GM20000 (cell line): ENCODE measurements around the gene TMEM273.

Source experiments
- DNase-seq: peaks from one replicate; pipeline ENCODE4 v3.0.0; 2012; ENCODE audit warnings: low spot score
- TF ChIP-seq, protein P1 (sequence below): IDR thresholded peaks from 2 replicates; pipeline ENCODE4 v1.5.1; 2012; ENCODE audit warnings: mild to moderate bottlenecking, control low read depth; ENCODE audit errors: extremely low read depth, missing control alignments

The TMEM273 gene

DNA sequence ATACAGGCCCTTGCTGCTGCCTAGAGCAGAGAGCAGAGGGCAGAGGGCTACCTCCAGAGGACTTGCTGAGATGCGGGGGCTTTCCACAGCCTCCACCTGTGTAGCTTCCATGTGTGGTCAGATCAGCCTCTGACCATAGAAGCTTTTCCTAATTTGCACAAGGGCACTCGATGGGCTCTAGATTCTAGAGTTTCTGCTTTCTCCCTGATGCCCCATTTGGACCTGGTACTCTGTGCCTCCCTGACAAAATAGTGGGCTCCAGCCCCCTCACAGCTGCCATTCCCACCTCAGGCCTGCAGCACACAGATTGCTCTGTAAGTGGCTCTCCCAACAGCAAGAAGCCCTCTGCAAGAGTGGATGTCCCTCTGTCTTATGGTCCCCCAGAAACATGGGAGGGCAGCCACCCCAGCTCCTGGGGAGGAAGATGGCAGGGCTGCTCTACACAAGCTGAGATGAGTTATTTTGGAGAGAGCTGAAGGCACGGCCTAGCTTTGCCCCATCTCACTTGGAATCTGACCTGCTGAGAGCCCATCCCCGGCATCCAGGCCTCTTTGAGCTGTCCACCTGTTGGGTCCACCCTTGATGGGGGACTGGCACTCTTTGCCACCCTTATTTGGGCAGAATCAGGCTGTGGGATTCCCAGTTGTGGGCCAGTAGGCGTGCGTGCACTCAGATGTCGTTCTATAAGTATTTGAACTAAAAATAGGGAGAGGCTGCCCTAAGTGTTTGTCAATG lies 16.7 kb downstream of the TMEM273 start:
- no peak for DNase-seq
- TF ChIP-seq, protein P1, sequence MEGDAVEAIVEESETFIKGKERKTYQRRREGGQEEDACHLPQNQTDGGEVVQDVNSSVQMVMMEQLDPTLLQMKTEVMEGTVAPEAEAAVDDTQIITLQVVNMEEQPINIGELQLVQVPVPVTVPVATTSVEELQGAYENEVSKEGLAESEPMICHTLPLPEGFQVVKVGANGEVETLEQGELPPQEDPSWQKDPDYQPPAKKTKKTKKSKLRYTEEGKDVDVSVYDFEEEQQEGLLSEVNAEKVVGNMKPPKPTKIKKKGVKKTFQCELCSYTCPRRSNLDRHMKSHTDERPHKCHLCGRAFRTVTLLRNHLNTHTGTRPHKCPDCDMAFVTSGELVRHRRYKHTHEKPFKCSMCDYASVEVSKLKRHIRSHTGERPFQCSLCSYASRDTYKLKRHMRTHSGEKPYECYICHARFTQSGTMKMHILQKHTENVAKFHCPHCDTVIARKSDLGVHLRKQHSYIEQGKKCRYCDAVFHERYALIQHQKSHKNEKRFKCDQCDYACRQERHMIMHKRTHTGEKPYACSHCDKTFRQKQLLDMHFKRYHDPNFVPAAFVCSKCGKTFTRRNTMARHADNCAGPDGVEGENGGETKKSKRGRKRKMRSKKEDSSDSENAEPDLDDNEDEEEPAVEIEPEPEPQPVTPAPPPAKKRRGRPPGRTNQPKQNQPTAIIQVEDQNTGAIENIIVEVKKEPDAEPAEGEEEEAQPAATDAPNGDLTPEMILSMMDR: no peak

GRCh38 chr10:49170632-49171325 lies 17.4 kb downstream of the TMEM273 start:
- DNase-seq: no peak
- TF ChIP-seq, protein P1: no peak

GRCh38 chr10:49169776-49170175 lies 18.4 kb downstream of the TMEM273 start:
- no peak for DNase-seq
- TF ChIP-seq, protein P1: no peak

DNA sequence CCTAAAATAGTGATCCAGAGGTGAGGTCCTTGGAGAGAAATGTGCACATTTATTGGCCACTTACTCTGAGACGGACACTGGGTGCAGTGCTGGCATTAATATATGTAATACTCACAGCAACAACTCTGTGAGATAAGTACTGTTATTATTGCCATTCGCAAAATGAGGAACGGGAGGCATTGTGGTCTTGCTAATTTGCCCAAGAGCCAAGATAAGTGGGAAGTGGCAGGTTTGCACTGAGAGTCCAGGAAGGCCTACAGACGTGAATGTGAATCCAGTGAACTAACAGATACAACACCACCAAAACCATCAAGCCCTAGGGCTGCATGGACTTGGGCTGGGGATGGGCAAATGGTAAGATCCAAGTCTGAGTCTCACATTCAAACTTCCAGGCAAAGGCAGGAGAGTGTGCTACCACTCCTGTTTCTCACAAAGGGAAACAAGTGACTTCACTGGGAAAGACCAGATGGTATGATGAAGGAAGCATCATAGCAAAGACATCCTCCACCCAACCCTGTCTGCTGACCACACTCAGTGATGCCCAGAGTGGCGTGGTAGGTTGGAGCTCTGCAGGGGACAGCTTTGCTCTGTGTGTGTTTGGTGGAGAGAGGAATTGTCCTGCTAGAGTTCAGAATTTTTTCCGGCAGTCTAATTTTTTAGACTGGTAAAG lies 19.2 kb downstream of the TMEM273 start:
- TF ChIP-seq, protein P1: no peak
- no peak for DNase-seq

DNA sequence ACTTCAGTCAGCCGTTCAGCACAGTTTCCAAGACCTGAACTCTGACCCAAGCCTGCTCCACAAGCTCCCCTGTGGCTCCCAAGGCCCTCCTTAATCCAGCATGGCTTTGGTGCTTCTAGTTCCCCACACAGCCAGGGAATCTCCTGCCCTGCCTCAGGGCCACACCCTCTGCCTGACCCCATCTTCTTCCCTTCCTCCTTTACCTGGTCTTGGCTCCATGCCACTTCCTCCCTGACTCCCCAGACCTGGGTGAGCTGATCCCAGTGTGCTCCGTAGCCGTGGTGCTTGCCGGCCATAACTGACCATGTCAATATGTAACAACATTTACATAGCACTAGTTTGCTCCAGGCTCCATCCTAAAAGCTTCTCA lies 20.0 kb downstream of the TMEM273 start:
- TF ChIP-seq, protein P1: no peak
- DNase-seq: no peak

DNA sequence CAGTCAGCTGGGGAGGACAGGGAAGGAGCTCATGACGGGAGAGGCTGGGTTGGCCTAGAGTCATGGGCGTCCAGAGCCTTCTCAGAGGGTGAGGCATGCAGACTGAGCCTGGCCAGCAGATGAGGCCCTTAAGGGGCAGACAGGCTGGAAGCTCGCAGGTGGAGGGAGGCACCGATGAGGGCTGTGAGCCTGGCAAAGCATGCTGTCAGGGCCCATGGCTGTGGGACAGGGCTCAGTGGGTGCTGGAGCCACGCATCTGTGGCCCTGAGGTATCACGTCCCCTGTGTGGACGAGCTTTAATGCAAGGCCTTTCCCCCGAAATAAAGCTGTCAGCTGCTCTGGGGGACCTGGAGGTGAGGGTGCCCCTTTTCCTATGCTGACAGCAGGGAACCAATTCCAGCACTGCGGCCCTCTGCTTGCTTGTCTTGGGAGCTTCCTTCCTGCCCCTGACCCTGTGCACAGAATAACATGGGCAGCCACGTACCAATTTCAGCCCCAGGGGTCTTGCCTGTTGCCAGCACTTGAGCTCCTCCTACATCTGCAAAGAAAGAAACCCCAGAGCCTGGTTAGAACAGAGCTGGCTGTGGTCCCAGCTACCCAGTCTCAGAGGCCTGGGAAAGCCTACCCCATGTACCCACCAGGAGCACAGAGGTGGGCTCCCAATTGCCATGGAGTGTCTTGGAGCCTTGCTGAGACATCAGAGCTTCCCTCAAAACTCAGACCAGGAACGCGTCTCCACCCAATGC lies 20.6 kb downstream of the TMEM273 start:
- TF ChIP-seq, protein P1: no peak
- DNase-seq: no peak
